Activated CD8-positive, alpha-beta memory T cell treated with anti-CD3 and anti-CD28 coated beads for 36 hours (primary cell): Measurements from ENCODE around the gene RUVBL2. TPM values are rescaled to one million over a fixed set of nuclear protein-coding genes. Genes with fewer than 3 reads are reported as not detected.

ENCODE experiments used
- CTCF ChIA-PET: fragments of 350-600 bp; sonication (Branson Sonifier 250); formaldehyde crosslinking; loops from one replicate; lab custom pipeline; 2021; ENCODE audit warnings: antibody characterized with exemption; lab: Charles Lee
- POLR2A ChIA-PET: fragments of 350-600 bp; sonication (Branson Sonifier 250); formaldehyde crosslinking; loops from one replicate; lab custom pipeline; 2021; ENCODE audit warnings: antibody characterized with exemption; lab: Charles Lee
- total RNA-seq, 2 experiments: library from RNA; stranded (reverse); gene quantifications; one replicate each; pipeline ENCODE4 v1.2.3, GENCODE V29; 2021

Gene RUVBL2
- total RNA-seq, 2 experiments from 2014 or later = 173 to 175 TPM

- CTCF ChIA-PET = interaction anchor here (0.6 to 2.3 kb wide), 11 partner anchors 9 to 199 kb away, joined by 3 to 12 read pairs (median 4); partner anchors contain the start of gene LIN7B
- POLR2A ChIA-PET = interaction anchor here (0.6 kb wide), 3 partner anchors 9 to 554 kb away, joined by 3 to 5 read pairs (median 5); no protein-coding TSS in a partner anchor
These were observed 6.0 kb downstream of the RUVBL2 start for GRCh38 chr19:48999481-49000325.

- ChIA-PET CTCF (interaction anchor here (1.0 to 1.2 kb wide), 2 partner anchors 11 to 34 kb away, joined by 5 to 8 read pairs; partner anchors contain the start of gene GYS1), POLR2A (interaction anchor here (0.5 to 0.7 kb wide), 3 partner anchors 84 to 212 kb away, joined by 3 to 5 read pairs (median 5); no protein-coding TSS in a partner anchor)
These were observed 10.4 kb downstream of the RUVBL2 start for GRCh38 chr19:49004133-49004532.

- POLR2A ChIA-PET = interaction anchor here (0.8 kb wide), 1 partner anchor 12 kb away, joined by 3 read pairs; the partner anchor contains the start of gene LHB
These were observed 11.4 kb downstream of the RUVBL2 start for GRCh38 chr19:49004964-49005614.

GRCh38 chr19:49006905-49007304 is 13.2 kb downstream of the RUVBL2 start:
- CTCF ChIA-PET = no interaction called here
- POLR2A ChIA-PET = no interaction called here

More at GRCh38 chr19:49004964-49005614, 11.4 kb downstream of the RUVBL2 start:
- CTCF ChIA-PET = interaction anchor here (1.2 kb wide), 1 partner anchor 92 kb away, joined by 3 read pairs; no protein-coding TSS in a partner anchor

GRCh38 chr19:49009828-49010227 is 16.1 kb downstream of the RUVBL2 start:
- ChIA-PET POLR2A (no interaction called here), CTCF (interaction anchor here (3.1 kb wide), 1 partner anchor 11 kb away, joined by 12 read pairs; no protein-coding TSS in a partner anchor)

GRCh38 chr19:49010453-49010852 is 16.8 kb downstream of the RUVBL2 start:
- CTCF ChIA-PET = interaction anchor here (3.1 kb wide), 1 partner anchor 11 kb away, joined by 12 read pairs; no protein-coding TSS in a partner anchor
- POLR2A ChIA-PET = no interaction called here

GRCh38 chr19:49011194-49011593 is 17.5 kb downstream of the RUVBL2 start:
- POLR2A ChIA-PET = no interaction called here
- CTCF ChIA-PET = no interaction called here

- ChIA-PET POLR2A (no interaction called here), CTCF (interaction anchor here (0.9 to 1.0 kb wide), 2 partner anchors 14 to 21 kb away, joined by 3 read pairs; partner anchors contain the start of genes GYS1 and RUVBL2)
These were observed 20.6 kb downstream of the RUVBL2 start for GRCh38 chr19:49014123-49014869.

- ChIA-PET POLR2A (no interaction called here), CTCF (no interaction called here)
These were observed 21.2 kb downstream of the RUVBL2 start for GRCh38 chr19:49014870-49015255.

GRCh38 chr19:49016067-49016839 is 22.6 kb downstream of the RUVBL2 start:
- POLR2A ChIA-PET = interaction anchor here (1.0 kb wide), 1 partner anchor 11 kb away, joined by 3 read pairs; no protein-coding TSS in a partner anchor

GRCh38 chr19:49017041-49017665 is 23.5 kb downstream of the RUVBL2 start, which contains the start of gene LHB:
TSS of gene LHB (minus strand) at chr19:49017091. CDS start at chr19:49017081, 10 bp downstream.
- CTCF ChIA-PET = interaction anchor here (0.6 to 1.5 kb wide), 2 partner anchors 17 to 296 kb away, joined by 4 to 7 read pairs; no protein-coding TSS in a partner anchor
- POLR2A ChIA-PET = interaction anchor here (1.0 kb wide), 1 partner anchor 12 kb away, joined by 3 read pairs; no protein-coding TSS in a partner anchor

More at GRCh38 chr19:49016067-49016839, 22.6 kb downstream of the RUVBL2 start:
- CTCF ChIA-PET = interaction anchor here (0.8 kb wide), 1 partner anchor 17 kb away, joined by 4 read pairs; no protein-coding TSS in a partner anchor

GRCh38 chr19:49017666-49018351 is 24.1 kb downstream of the RUVBL2 start:
- POLR2A ChIA-PET = interaction anchor here (0.8 kb wide), 1 partner anchor 102 kb away, joined by 4 read pairs; no protein-coding TSS in a partner anchor
- CTCF ChIA-PET = interaction anchor here (0.6 to 1.5 kb wide), 2 partner anchors 18 to 295 kb away, joined by 4 to 7 read pairs; no protein-coding TSS in a partner anchor

GRCh38 chr19:49018388-49019241 is 24.9 kb downstream of the RUVBL2 start:
- ChIA-PET POLR2A (interaction anchor here (0.7 to 0.8 kb wide), 2 partner anchors 37 to 102 kb away, joined by 4 read pairs; no protein-coding TSS in a partner anchor), CTCF (interaction anchor here (1.0 to 1.5 kb wide), 2 partner anchors 18 to 37 kb away, joined by 3 to 7 read pairs; no protein-coding TSS in a partner anchor)

- ChIA-PET CTCF (interaction anchor here (0.9 to 1.1 kb wide), 3 partner anchors 19 to 37 kb away, joined by 3 to 4 read pairs (median 3); no protein-coding TSS in a partner anchor), POLR2A (interaction anchor here (0.5 to 0.7 kb wide), 2 partner anchors 36 to 90 kb away, joined by 3 to 4 read pairs; no protein-coding TSS in a partner anchor)
These were observed 25.7 kb downstream of the RUVBL2 start for GRCh38 chr19:49019242-49019932.
